CD4-positive, CD25-positive, alpha-beta regulatory T cell (primary cell): Measurements from ENCODE around the gene VWA5B1. TPM values are rescaled to one million over a fixed set of nuclear protein-coding genes. Genes with fewer than 3 reads are reported as not detected.

Experiments
- ATAC-seq, 2 donors: fragments of 150-1000 bp; cut with Tn5 transposase; one replicate each; pipeline ENCODE4 v1.10.0; 2021; ENCODE audit warnings: low read depth in 2 of 2, moderate number of reproducible peaks in 2 of 2, moderate library complexity in 1 of 2
- DNase-seq, 3 donors: peaks; one replicate each; pipeline versions ENCODE4 v3.0.0 to v3.0.0-alpha.2; 2012 to 2022; ENCODE audit warnings: mixed read lengths in 1 of 3
- H3K27ac ChIP-seq: one replicate; pipeline ENCODE4 v1.7.0; 2013; ENCODE audit warnings: mild to moderate bottlenecking, low read length; ENCODE audit not compliant: insufficient read depth, poor library complexity, severe bottlenecking
- H3K27me3 ChIP-seq: one replicate; pipeline ENCODE4 v1.7.0; 2013; ENCODE audit warnings: low read length; ENCODE audit not compliant: control insufficient read depth, insufficient read depth
- H3K36me3 ChIP-seq: one replicate; pipeline ENCODE4 v1.7.0; 2013; ENCODE audit warnings: mild to moderate bottlenecking, low read length, moderate library complexity; ENCODE audit not compliant: control insufficient read depth, insufficient read depth
- H3K4me1 ChIP-seq: 2 replicates; pipeline ENCODE4 v1.7.0; 2013; ENCODE audit warnings: mild to moderate bottlenecking, low read length; ENCODE audit not compliant: insufficient read depth, control insufficient read depth, poor library complexity, severe bottlenecking
- H3K4me3 ChIP-seq: one replicate; pipeline ENCODE4 v1.7.0; 2013; ENCODE audit warnings: low read depth, mild to moderate bottlenecking, low read length, moderate library complexity
- H3K9me3 ChIP-seq, 2 experiments: 1 replicate in 1 of 2; 2 replicates in 1 of 2; pipeline ENCODE4 v1.7.0; 2013; ENCODE audit warnings: low read length in 2 of 2, mild to moderate bottlenecking in 1 of 2, moderate library complexity in 1 of 2; ENCODE audit not compliant: control insufficient read depth in 2 of 2
- H3K27ac Mint-ChIP-seq, 3 donors: one replicate each; pipeline ENCODE4 v1.8.0; 2020 to 2022; ENCODE audit warnings: mild to moderate bottlenecking in 3 of 3, mixed read lengths in 3 of 3, moderate library complexity in 2 of 3
- H3K27me3 Mint-ChIP-seq: one replicate; pipeline ENCODE4 v1.8.0; 2022; ENCODE audit warnings: mild to moderate bottlenecking, mixed read lengths
- H3K36me3 Mint-ChIP-seq: one replicate; pipeline ENCODE4 v1.8.0; 2020; ENCODE audit warnings: mixed read lengths
- H3K4me1 Mint-ChIP-seq, 4 donors: one replicate each; pipeline ENCODE4 v1.8.0; 2020 to 2022; ENCODE audit warnings: mixed read lengths in 4 of 4, mild to moderate bottlenecking in 1 of 4
- H3K4me3 Mint-ChIP-seq, 4 donors: one replicate each; pipeline ENCODE4 v1.8.0; 2020 to 2022; ENCODE audit warnings: mild to moderate bottlenecking in 4 of 4, mixed read lengths in 4 of 4, moderate library complexity in 3 of 4
- H3K9me3 Mint-ChIP-seq, 7 donors: one replicate each; pipeline ENCODE4 v1.8.0; 2020 to 2022; ENCODE audit warnings: mixed read lengths in 7 of 7, mild to moderate bottlenecking in 3 of 7, moderate library complexity in 2 of 7
- polyA plus RNA-seq, 4 donors: library from polyadenylated mRNA; unstranded; fragments of 300-500 nt; fragmentation: Illumina TruSeq; gene quantifications; one replicate each; pipeline ENCODE4 v1.2.3, GENCODE V29; 2021
- total RNA-seq: library from RNA; stranded (reverse); gene quantifications from one replicate; pipeline ENCODE4 v1.2.3, GENCODE V29; 2022

VWA5B1 gene
- total and polyA plus RNA-seq, 5 donors from 2014 or later: 0.08 TPM; not detected in 4

GRCh38 chr1:20353836-20354235, 63.2 kb downstream of the VWA5B1 start:
- Histone ChIP-seq H3K27ac (no peak overlapping the region), H3K4me1 (no peaks in the 10 kb centered on the region), H3K36me3 (no peaks in the 10 kb centered on the region), H3K9me3 (no peaks in the 10 kb centered on the region), H3K27me3 (no peaks in the 10 kb centered on the region), H3K4me3 (no peak overlapping the region)
- Mint-ChIP-seq H3K36me3 (no peaks in the 10 kb centered on the region), H3K4me3 (no peak overlapping the region), H3K27ac (no peak overlapping the region), H3K27me3 (peaks cover 8% of the 10 kb centered on the region), H3K9me3 (no peaks in the 10 kb centered on the region), H3K4me1 (no peaks in the 10 kb centered on the region)
- no peak for DNase-seq
- no peak for ATAC-seq

GRCh38 chr1:20354610-20355009, 63.9 kb downstream of the VWA5B1 start:
- DNase-seq (no peak), ATAC-seq (no peak)
- Mint-ChIP-seq H3K4me3 (no peak overlapping the region), H3K4me1 (no peaks in the 10 kb centered on the region), H3K27ac (no peak overlapping the region), H3K36me3 (no peaks in the 10 kb centered on the region), H3K9me3 (no peaks in the 10 kb centered on the region), H3K27me3 (peaks cover 13% of the 10 kb centered on the region)
- Histone ChIP-seq H3K36me3 (no peaks in the 10 kb centered on the region), H3K9me3 (no peaks in the 10 kb centered on the region), H3K27me3 (peaks cover 3% of the 10 kb centered on the region), H3K4me1 (no peaks in the 10 kb centered on the region), H3K4me3 (no peak overlapping the region), H3K27ac (no peak overlapping the region)

GRCh38 chr1:20355101-20355827, 64.6 kb downstream of the VWA5B1 start:
- DNase-seq (no peak), ATAC-seq (no peak)
- Histone ChIP-seq H3K27me3 (peaks cover 3% of the 10 kb centered on the region), H3K4me3 (no peak overlapping the region), H3K4me1 (no peaks in the 10 kb centered on the region), H3K9me3 (no peaks in the 10 kb centered on the region), H3K27ac (no peak overlapping the region), H3K36me3 (no peaks in the 10 kb centered on the region)
- Mint-ChIP-seq H3K9me3 (no peaks in the 10 kb centered on the region), H3K27ac (no peak overlapping the region), H3K4me3 (no peak overlapping the region), H3K36me3 (no peaks in the 10 kb centered on the region), H3K4me1 (no peaks in the 10 kb centered on the region), H3K27me3 (peaks cover 15% of the 10 kb centered on the region)

GRCh38 chr1:20355828-20356735, 65.4 kb downstream of the VWA5B1 start:
- Histone ChIP-seq H3K27me3 (peaks cover 3% of the 10 kb centered on the region), H3K36me3 (no peaks in the 10 kb centered on the region), H3K9me3 (no peaks in the 10 kb centered on the region), H3K4me1 (no peaks in the 10 kb centered on the region), H3K27ac (no peak overlapping the region), H3K4me3 (no peak overlapping the region)
- DNase-seq (no peak), ATAC-seq (no peak)
- Mint-ChIP-seq H3K27me3 (peaks cover 18% of the 10 kb centered on the region), H3K36me3 (no peaks in the 10 kb centered on the region), H3K4me3 (no peak overlapping the region), H3K9me3 (no peaks in the 10 kb centered on the region), H3K27ac (peak overlapping the region in 1 of 3 donors; percentile 27), H3K4me1 (no peaks in the 10 kb centered on the region)

GRCh38 chr1:20356850-20357459, 66.3 kb downstream of the VWA5B1 start:
- H3K4me1 ChIP-seq: no peaks in the 10 kb centered on the region
- no peak overlapping the region for H3K4me3 ChIP-seq
- Mint-ChIP-seq H3K36me3 (no peaks in the 10 kb centered on the region), H3K4me1 (no peaks in the 10 kb centered on the region), H3K27ac (no peak overlapping the region), H3K9me3 (no peaks in the 10 kb centered on the region), H3K4me3 (no peak overlapping the region), H3K27me3 (peaks cover 18% of the 10 kb centered on the region)
- DNase-seq: no peak
- no peaks in the 10 kb centered on the region for H3K9me3 ChIP-seq
- no peaks in the 10 kb centered on the region for H3K36me3 ChIP-seq
- H3K27me3 ChIP-seq: peaks cover 3% of the 10 kb centered on the region
- no peak overlapping the region for H3K27ac ChIP-seq
- no peak for ATAC-seq

DNA sequence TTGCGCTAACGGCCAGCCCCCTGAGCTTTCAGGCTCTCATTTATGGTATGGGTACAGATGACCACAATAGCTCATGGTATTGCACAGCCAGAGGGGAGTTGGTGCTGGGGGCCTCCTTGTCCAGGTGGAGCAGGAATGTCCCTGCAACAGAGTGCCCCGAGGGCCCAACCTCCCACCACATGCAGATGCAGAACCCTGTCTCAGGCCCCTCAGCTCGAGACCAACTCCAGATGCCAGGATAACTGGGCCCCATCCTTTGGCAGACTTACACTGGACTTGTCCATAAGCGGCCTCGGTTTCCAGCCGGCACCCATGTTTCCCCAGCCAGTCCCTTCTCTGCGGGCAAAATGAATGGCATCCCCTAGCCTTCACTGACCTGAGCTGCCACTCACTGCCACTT, 67.1 kb downstream of the VWA5B1 start:
- no peak for ATAC-seq
- no peaks in the 10 kb centered on the region for H3K36me3 Mint-ChIP-seq
- DNase-seq: no peak
- H3K27me3 Mint-ChIP-seq: peaks cover 15% of the 10 kb centered on the region
- H3K9me3 ChIP-seq: no peaks in the 10 kb centered on the region
- no peak overlapping the region for H3K4me3 Mint-ChIP-seq
- no peaks in the 10 kb centered on the region for H3K4me1 ChIP-seq
- H3K27ac ChIP-seq: no peak overlapping the region
- H3K36me3 ChIP-seq: no peaks in the 10 kb centered on the region
- H3K9me3 Mint-ChIP-seq: peaks cover 0 to 2% (median 0%) of the 10 kb centered on the region in 7 donors
- H3K4me3 ChIP-seq: no peak overlapping the region
- H3K27me3 ChIP-seq: peaks cover 3% of the 10 kb centered on the region
- no peak overlapping the region for H3K27ac Mint-ChIP-seq
- no peaks in the 10 kb centered on the region for H3K4me1 Mint-ChIP-seq

DNA sequence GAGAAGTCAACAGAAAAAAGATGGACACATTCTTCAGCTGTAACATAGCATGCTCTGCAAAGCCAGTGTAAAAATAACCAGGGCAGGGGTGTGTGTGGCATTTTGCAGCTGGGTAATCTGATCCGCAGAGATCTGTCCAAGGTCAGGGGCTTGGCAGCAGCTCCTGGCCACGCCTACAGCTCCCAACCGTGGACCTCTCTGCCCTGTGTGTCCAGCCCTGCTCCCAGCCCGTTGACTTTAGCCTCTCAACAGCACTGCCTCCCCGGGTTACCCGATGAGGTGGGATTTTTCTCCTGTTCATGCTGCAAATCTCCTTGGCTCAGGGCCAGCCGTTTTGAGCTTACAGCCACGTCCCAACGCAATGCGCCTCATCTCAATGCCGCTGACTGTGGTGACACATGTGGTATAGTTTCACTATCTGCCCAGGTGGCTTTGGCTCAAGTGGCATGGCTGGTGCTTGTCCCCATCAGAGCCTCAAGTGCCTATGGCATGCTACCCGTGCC, 68.1 kb downstream of the VWA5B1 start:
- Mint-ChIP-seq H3K9me3 (peaks cover 0 to 2% (median 0%) of the 10 kb centered on the region in 7 donors), H3K36me3 (no peaks in the 10 kb centered on the region), H3K27ac (no peak overlapping the region), H3K4me1 (no peaks in the 10 kb centered on the region), H3K27me3 (peaks cover 16% of the 10 kb centered on the region), H3K4me3 (no peak overlapping the region)
- Histone ChIP-seq H3K27me3 (peaks cover 3% of the 10 kb centered on the region), H3K36me3 (no peaks in the 10 kb centered on the region), H3K4me1 (no peaks in the 10 kb centered on the region), H3K27ac (no peak overlapping the region), H3K9me3 (no peaks in the 10 kb centered on the region), H3K4me3 (no peak overlapping the region)
- ATAC-seq (no peak), DNase-seq (no peak)
